ENCODE measurements around the gene KRTAP10-3.
A peak's percentile ranks its signal among the peaks of the same experiment; 100 is the strongest.
"Not testable (repeated sequence)": the region's sequence is repeated elsewhere in the genome, so short reads cannot be mapped to it uniquely, and the experiment has no call there.

Gene KRTAP10-3

GRCh38 chr21:44573630-44574456 is 15.2 kb upstream of the KRTAP10-3 start, which contains the start of gene KRTAP10-4:
TSS of gene KRTAP10-4 (plus strand) at chr21:44573729. CDS start at chr21:44573759, 30 bp downstream.
- H3K27ac ChIP-seq, result peak within 1 kb of the TSS in 1 of 21 experiments; percentile 27
- H3K4me3 ChIP-seq, result not testable (repeated sequence)

GRCh38 chr21:44572959-44573583 is 14.5 kb upstream of the KRTAP10-3 start:
- H3K27ac ChIP-seq, result peak overlapping the region in 1 of 21 experiments; percentile 27

GRCh38 chr21:44571844-44572782 is 13.5 kb upstream of the KRTAP10-3 start:
- Histone ChIP-seq H3K27ac (no peak overlapping the region), H3K4me3 (no peak overlapping the region)

More at GRCh38 chr21:44572959-44573583, 14.5 kb upstream of the KRTAP10-3 start:
- no peak overlapping the region for H3K4me3 ChIP-seq

GRCh38 chr21:44571296-44571695 is 12.7 kb upstream of the KRTAP10-3 start:
- H3K4me3 ChIP-seq, result no peak overlapping the region

GRCh38 chr21:44569861-44570517 is 11.4 kb upstream of the KRTAP10-3 start:
- Histone ChIP-seq H3K4me3 (no peak overlapping the region), H3K27ac (no peak overlapping the region)

More at GRCh38 chr21:44571296-44571695, 12.7 kb upstream of the KRTAP10-3 start:
- no peak overlapping the region for H3K27ac ChIP-seq

- Histone ChIP-seq H3K4me3 (no peak overlapping the region), H3K27ac (no peak overlapping the region)
Measured at GRCh38 chr21:44568667-44569556, 10.3 kb upstream of the KRTAP10-3 start.

- H3K27ac ChIP-seq, result no peak overlapping the region
Measured at GRCh38 chr21:44568261-44568660, 9.7 kb upstream of the KRTAP10-3 start.

GRCh38 chr21:44567481-44568171 is 9.0 kb upstream of the KRTAP10-3 start:
- no peak overlapping the region for H3K4me3 ChIP-seq
- no peak overlapping the region for H3K27ac ChIP-seq

More at GRCh38 chr21:44568261-44568660, 9.7 kb upstream of the KRTAP10-3 start:
- no peak overlapping the region for H3K4me3 ChIP-seq

- Histone ChIP-seq H3K4me3 (no peak overlapping the region), H3K27ac (no peak overlapping the region)
Measured at GRCh38 chr21:44566403-44566802, 7.8 kb upstream of the KRTAP10-3 start.

GRCh38 chr21:44564886-44565598 is 6.4 kb upstream of the KRTAP10-3 start:
- peak overlapping the region in 2 of 21 experiments; percentile 6 to 59 for H3K27ac ChIP-seq
- no peak overlapping the region for H3K4me3 ChIP-seq

- no peak overlapping the region for H3K4me3 ChIP-seq
- H3K27ac ChIP-seq, result peak overlapping the region in 1 of 21 experiments; percentile 59
Measured at GRCh38 chr21:44564099-44564498, 5.5 kb upstream of the KRTAP10-3 start.

- H3K27ac ChIP-seq, H3K4me3 ChIP-seq: not testable (repeated sequence)
Measured at GRCh38 chr21:44558329-44558675, 293 bp downstream of the KRTAP10-3 start.

- no peak overlapping the region for H3K27ac ChIP-seq
- no peak overlapping the region for H3K4me3 ChIP-seq
Measured at GRCh38 chr21:44557491-44558328, 885 bp downstream of the KRTAP10-3 start.

- Histone ChIP-seq H3K4me3 (no peak overlapping the region), H3K27ac (no peak overlapping the region)
Measured at GRCh38 chr21:44556879-44557278, 1.7 kb downstream of the KRTAP10-3 start.

- H3K27ac ChIP-seq, result no peak overlapping the region
- H3K4me3 ChIP-seq, result no peak overlapping the region
Measured at GRCh38 chr21:44555200-44555875, 3.3 kb downstream of the KRTAP10-3 start.

GRCh38 chr21:44552681-44553080 is 5.9 kb downstream of the KRTAP10-3 start:
- Histone ChIP-seq H3K27ac (no peak overlapping the region), H3K4me3 (no peak overlapping the region)
